CD4-positive, alpha-beta T cell treated with Interferon gamma for 1 hour (primary cell): Measurements from ENCODE around the gene DOCK8.
A peak's percentile ranks its signal among the peaks of the same experiment; 100 is the strongest.

Experiments used
- DNase-seq: peaks from one replicate; pipeline ENCODE4 v3.0.0-alpha.2; 2020

DOCK8 gene

GRCh38 chr9:270657-271237 is 56.1 kb downstream of the DOCK8 start:
- DNase-seq, result no peak

GRCh38 chr9:272251-273213 is 57.9 kb downstream of the DOCK8 start:
- peak; percentile 86 for DNase-seq

- DNase-seq, result no peak
These were observed 59.7 kb downstream of the DOCK8 start for GRCh38 chr9:274406-274805.

GRCh38 chr9:277601-278295 is 63.1 kb downstream of the DOCK8 start:
- no peak for DNase-seq

GRCh38 chr9:278651-279050 is 64.0 kb downstream of the DOCK8 start:
- peak; percentile 51 for DNase-seq

- no peak for DNase-seq
These were observed 65.0 kb downstream of the DOCK8 start for GRCh38 chr9:279674-280073.

- no peak for DNase-seq
These were observed 67.3 kb downstream of the DOCK8 start for GRCh38 chr9:281741-282645.

- DNase-seq, result no peak
These were observed 71.5 kb downstream of the DOCK8 start for GRCh38 chr9:286071-286740.

- DNase-seq, result no peak
These were observed 74.5 kb downstream of the DOCK8 start for GRCh38 chr9:289121-289520.

GRCh38 chr9:292915-293314 is 78.2 kb downstream of the DOCK8 start:
- DNase-seq, result no peak

- no peak for DNase-seq
These were observed 80.9 kb downstream of the DOCK8 start for GRCh38 chr9:295576-295975.

- no peak for DNase-seq
These were observed 81.7 kb downstream of the DOCK8 start for GRCh38 chr9:296411-296810.

GRCh38 chr9:297104-297972 is 82.7 kb downstream of the DOCK8 start:
- peak; percentile 77 for DNase-seq

- DNase-seq, result no peak
These were observed 88.8 kb downstream of the DOCK8 start for GRCh38 chr9:303502-303901.

GRCh38 chr9:304106-304505 is 89.4 kb downstream of the DOCK8 start:
- DNase-seq, result no peak

GRCh38 chr9:304519-305185 is 90.0 kb downstream of the DOCK8 start:
- DNase-seq, result no peak

- DNase-seq, result peak; percentile 59
These were observed 92.2 kb downstream of the DOCK8 start for GRCh38 chr9:306907-307306.

GRCh38 chr9:311841-312240 is 97.2 kb downstream of the DOCK8 start:
- DNase-seq, result no peak

GRCh38 chr9:312596-313320 is 98.1 kb downstream of the DOCK8 start:
- no peak for DNase-seq
